Stimulated activated CD8-positive, alpha-beta memory T cell treated with anti-CD3 and anti-CD28 coated beads, Interleukin-12 subunit alpha, Interleukin-12 subunit beta, amount 100 ng/mL, for 24 hours (primary cell): ENCODE data around the gene DLK2.

Experiments used
- DNase-seq: peaks from one replicate; pipeline ENCODE4 v3.0.0-alpha.2; 2020; ENCODE audit errors: extremely low read depth

Gene DLK2

DNA sequence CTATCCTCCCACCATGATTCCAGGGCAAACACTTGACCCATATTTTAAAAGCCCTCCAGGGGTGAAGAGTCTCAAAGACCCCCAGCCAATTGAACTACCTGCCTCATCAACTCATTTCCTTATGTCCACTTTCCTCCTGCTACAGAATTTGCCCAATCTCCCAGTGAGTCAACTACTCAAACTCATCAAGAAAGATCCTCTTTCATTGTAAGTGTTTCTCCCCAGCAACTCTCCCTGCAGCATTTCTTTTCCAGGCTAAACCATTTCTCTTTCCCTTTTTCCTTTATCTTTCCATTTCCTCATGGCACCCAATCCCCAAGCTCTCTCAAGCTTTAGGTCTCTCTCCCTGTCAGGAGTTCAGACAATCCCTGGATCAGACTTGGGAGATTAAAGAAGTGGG is 1.5 kb downstream of the DLK2 start:
- no peak for DNase-seq

DNA sequence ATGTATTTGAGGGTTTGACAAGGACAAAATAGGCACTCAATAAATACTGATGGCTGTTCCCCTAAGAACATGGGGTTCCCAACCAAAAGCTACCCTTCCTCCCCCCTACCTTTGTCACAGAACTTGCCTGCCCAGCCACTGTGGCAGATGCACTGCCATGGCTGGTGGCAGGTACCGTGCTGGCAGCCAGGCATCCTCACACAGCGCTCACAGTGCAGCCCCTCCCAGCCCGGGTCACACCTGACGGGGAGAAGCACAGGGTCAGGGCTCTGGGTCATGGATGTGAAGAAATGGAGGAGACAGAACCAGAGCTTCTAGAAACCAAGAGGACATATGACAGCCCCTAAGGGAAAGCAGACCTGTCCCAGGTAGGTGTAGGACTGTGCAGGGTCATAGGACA is 2.5 kb downstream of the DLK2 start:
- DNase-seq = no peak

GRCh38 chr6:43451939-43452338 is 3.4 kb downstream of the DLK2 start:
- no peak for DNase-seq

DNA sequence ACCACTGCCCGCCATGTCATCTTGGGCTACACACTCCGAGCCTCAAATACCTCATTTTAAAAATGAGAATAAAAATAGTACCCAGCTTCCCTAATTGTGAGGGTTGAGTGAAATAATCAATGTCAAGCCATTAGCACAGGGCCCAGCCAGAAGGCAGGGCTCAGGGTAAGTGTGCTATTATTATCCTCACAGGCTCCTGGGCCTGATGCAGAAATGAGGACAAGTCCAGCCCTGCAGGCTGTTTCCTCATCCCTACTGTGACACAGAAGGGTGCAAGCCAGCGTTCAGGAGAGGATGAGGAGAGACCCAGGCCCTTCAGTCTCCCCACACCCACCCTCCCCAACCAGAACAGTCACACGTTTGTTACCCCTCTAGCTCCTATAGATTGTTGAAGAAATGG is 4.0 kb downstream of the DLK2 start:
- no peak for DNase-seq

DNA sequence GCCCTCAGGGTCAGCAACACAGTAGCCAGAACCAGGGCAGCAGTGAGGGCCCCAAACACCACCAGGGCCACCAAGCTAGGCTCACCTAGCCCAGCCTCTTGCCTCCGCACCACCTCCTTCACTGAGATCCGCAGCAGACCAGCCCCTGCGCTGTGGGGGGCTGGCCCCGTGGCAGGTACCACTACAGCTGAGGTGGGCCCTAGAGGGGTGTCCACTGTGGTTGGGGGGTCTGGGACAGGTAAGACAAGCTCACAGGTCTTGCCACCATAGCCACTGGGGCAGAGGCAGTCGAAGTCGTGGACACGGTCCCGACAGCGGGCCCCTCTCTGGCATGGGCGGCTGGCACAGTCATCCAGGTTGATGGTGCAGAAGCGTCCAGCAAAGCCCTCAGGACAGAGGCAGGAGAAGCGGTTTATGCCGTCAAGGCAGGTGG is 4.6 kb downstream of the DLK2 start:
- DNase-seq = no peak

GRCh38 chr6:43448916-43449315 is 6.4 kb downstream of the DLK2 start:
- no peak for DNase-seq

DNA sequence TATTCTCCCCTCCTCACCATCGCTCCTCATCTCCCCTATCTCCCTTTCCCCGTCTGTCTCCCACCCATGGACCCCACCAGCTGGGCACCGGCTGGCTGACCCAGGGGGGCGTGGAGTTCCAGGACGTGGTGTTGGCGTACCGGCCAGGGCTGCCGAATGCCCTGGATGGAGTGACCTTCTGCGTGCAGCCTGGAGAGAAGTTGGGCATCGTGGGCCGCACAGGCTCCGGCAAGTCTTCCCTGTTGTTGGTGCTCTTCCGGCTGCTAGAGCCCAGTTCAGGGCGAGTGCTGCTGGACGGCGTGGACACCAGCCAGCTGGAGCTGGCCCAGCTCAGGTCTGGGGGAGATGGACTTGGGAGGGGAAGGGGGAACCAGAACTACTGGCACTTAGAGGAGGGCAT is 7.7 kb downstream of the DLK2 start:
- no peak for DNase-seq

DNA sequence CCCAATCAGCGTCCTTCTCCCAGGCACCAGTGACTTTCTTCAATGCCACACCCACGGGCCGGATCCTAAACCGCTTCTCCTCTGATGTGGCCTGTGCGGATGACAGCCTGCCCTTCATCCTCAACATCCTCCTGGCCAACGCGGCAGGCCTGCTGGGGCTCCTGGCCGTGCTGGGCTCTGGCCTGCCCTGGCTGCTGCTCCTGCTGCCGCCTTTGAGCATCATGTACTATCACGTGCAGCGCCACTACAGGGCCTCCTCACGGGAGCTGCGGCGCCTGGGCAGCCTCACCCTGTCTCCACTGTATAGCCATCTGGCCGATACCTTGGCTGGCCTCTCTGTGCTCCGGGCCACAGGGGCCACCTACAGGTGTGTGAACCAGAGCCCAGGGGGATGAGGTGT is 9.8 kb downstream of the DLK2 start:
- DNase-seq = no peak

- no peak for DNase-seq
These were observed 10.8 kb downstream of the DLK2 start for GRCh38 chr6:43444582-43444981.

DNA sequence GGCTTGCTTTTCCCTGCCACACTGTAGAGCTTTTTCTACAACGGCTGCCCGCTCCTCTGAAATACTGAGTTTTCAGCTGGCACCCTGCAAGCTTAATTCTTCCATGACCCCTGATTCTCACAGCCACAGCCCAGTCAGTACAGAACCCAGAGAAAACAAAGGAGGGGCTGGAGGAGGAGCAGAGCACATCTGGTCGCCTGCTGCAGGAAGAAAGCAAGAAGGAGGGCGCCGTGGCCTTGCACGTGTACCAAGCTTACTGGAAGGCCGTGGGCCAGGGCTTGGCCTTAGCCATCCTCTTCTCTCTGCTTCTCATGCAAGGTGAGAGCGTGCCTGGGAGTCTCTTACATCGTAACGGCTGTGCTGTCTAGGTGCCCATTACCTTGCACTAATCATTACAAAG is 11.3 kb downstream of the DLK2 start:
- DNase-seq = no peak

DNA sequence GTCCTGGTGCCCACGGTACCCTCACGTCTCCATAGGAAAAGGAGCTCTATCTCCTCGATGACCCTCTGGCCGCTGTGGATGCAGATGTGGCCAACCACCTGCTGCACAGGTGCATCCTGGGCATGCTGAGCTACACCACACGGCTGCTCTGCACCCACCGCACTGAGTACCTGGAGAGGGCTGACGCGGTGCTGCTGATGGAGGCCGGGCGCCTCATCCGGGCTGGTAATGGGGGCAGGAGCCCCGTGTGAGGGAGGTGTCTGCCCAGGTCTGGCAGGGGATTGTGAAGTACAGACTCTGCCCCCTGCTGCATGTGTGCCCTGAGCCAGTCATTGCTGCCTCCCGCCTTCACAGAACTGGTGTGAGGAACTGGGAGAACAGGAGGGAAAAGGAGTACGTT is 12.4 kb downstream of the DLK2 start:
- DNase-seq = no peak

DNA sequence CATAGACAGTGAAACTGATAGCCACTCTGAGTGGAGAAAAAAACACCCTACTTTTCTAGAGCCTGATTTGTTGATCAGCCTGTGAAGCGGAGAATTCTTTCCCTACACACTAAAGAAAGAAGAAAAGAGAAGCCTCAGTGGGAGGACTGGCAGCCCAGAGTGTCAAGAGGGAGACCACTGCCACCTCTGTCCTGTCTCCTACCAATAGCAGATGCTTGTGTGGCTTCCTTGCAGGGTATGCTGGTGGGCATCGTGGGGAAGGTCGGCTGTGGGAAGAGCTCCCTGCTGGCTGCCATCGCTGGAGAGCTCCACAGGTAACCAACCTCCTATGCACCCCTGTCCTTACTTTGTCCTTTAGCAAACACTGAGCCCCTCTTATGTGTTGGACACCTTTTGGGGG is 17.6 kb downstream of the DLK2 start:
- no peak for DNase-seq

- no peak for DNase-seq
These were observed 18.6 kb downstream of the DLK2 start for GRCh38 chr6:43436577-43437282.

DNA sequence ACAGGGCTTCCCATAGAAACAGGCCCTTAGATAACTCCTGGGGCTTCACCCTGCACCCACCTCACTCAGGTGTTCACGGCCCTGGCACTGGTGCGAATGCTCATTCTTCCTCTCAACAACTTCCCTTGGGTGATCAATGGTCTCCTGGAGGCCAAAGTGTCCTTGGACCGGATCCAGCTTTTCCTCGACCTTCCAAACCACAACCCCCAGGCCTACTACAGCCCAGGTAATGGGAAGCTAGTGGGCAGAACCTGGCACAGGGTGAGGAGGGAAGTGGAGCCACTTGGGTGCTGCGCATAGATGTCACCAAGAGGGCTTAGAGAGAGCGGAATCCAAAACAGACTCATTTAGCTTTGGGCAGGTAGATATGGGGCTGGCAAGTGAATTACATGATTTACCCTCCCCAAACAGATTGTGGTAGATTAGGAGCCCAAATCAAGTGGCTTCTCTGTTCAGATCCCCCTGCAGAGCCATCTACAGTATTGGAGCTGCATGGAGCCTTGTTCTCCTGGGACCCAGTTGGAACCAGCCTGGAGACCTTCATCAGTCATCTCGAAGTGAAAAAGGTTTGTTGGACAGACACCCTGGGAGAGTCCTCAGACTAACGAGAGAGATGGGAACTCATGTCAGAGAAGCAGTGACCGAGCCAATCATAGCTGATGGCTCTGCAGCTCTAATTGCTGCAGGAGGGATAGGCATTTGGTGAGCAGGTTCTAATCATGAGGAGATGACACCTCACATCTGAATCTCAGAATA is 19.5 kb downstream of the DLK2 start:
- no peak for DNase-seq

- DNase-seq = no peak
These were observed 20.4 kb downstream of the DLK2 start for GRCh38 chr6:43434943-43435342.

- DNase-seq = no peak
These were observed 21.1 kb downstream of the DLK2 start for GRCh38 chr6:43434001-43434840.

DNA sequence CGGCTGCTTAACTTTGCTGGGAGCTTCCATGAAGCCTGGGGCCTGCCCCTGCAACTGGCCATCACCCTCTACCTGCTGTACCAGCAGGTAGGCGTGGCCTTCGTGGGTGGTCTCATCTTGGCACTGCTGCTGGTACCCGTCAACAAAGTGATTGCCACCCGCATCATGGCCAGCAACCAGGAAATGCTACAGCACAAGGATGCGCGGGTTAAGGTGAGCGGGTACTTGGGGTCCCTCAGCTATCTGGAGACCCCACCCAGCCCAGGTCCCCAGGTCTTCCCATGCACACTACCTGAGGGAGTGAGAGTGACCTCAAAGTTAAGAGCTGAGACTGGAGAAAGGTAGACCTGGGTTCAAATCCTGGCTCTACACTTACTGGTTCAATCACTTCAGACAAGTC is 22.2 kb downstream of the DLK2 start:
- DNase-seq = no peak

DNA sequence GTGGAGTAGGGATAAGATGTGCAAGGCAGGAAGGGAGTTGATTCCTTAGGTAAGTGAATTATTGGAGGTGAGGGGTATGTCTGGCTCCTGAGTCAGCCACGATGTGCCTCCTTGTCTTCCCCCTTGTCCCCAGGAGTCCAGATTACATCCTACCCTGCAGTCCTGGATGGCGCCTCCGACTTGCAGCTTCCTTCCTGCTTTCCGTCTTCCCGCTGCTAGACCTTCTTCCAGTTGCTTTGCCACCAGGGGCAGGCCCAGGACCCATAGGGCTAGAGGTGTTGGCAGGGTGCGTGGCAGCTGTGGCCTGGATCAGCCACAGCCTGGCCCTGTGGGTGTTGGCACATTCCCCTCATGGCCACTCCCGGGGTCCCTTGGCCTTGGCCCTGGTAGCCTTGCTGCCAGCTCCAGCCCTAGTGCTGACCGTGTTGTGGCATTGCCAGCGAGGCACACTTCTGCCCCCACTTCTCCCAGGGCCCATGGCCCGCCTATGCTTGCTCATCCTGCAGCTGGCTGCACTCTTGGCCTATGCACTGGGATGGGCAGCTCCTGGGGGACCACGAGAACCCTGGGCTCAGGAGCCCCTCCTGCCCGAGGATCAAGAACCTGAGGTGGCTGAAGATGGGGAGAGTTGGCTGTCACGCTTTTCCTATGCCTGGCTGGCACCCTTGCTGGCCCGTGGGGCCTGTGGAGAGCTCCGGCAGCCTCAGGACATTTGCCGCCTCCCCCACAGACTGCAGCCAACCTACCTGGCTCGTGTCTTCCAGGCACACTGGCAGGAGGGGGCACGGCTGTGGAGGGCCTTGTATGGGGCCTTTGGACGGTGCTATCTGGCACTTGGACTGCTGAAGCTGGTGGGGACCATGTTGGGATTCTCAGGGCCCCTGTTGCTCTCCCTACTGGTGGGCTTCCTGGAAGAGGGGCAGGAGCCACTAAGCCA is 23.1 kb downstream of the DLK2 start:
- DNase-seq = no peak

- no peak for DNase-seq
These were observed 26.5 kb downstream of the DLK2 start for GRCh38 chr6:43428874-43429273.

DNA sequence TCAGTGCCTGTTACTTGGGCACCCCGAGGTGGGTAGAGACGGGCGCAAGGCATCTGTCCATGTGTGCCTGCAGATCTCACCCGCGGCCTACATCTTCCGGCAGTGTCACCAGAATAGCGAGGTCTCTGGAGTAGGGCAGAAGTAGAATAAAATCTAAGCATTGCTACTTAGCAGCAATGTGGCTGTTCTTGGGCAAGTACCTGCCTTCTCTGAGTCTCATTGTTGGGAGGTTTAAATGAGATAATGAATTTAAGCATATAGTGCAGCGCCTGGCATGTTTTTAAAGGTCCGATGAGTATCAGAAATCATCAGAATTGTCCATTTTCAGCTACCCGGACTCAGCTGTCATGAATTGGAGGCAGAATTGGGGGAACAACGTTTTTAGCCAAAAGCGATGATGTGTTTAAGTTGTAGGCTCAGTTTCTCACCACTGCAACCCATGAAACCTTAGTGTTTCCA is 27.2 kb downstream of the DLK2 start:
- no peak for DNase-seq

GRCh38 chr6:43427406-43428111 is 27.8 kb downstream of the DLK2 start, which contains the start of gene ABCC10:
ABCC10 (plus strand) TSS chr6:43427541; CDS start chr6:43427979, 438 bp downstream.
- peak; percentile 85 for DNase-seq
